A549 (cell line): ENCODE measurements around the gene KCNQ2.

Experiments
- BHLHE40 ChIP-seq: IDR thresholded peaks from 2 replicates; pipeline ENCODE4 v1.6.1; 2012; ENCODE audit warnings: low read depth, low read length, inconsistent platforms
- CEBPB ChIP-seq, 2 experiments: fragments of >200 bp in 1 of 2; sonication (Bioruptor Twin) in 1 of 2; formaldehyde crosslinking in 1 of 2; IDR thresholded peaks; 2 replicates each; pipeline ENCODE4 v1.6.1; 2012 to 2016
- CTCF ChIP-seq: fragments of >200 bp; sonication (Bioruptor Twin); formaldehyde crosslinking; IDR thresholded peaks from 3 replicates; pipeline ENCODE4 v1.5.1; 2016
- PHF8 ChIP-seq: fragments of 200-600 bp; sonication (generic); IDR thresholded peaks from 2 replicates; pipeline ENCODE4 v1.6.1; 2016; ENCODE audit warnings: low read depth, mild to moderate bottlenecking, antibody characterized with exemption, moderate library complexity, borderline replicate concordance
- POLR2A ChIP-seq: IDR thresholded peaks from 2 replicates; pipeline ENCODE4 v1.6.1; 2012; ENCODE audit warnings: mild to moderate bottlenecking, low read length
- POLR2AphosphoS2 ChIP-seq: conservative IDR thresholded peaks from 2 replicates; pipeline ENCODE4 v1.6.1; 2012; ENCODE audit warnings: low read length, improper control_type of control experiment, inconsistent platforms
- RARB ChIP-seq: fragments of 250-450 bp; sonication (Bioruptor Pico); IDR thresholded peaks from 2 replicates; pipeline ENCODE4 v1.8.0; 2021; ENCODE audit warnings: mild to moderate bottlenecking, moderate library complexity

GRCh38 chr20:63413963-63414684 is 58.3 kb downstream of the KCNQ2 start:
- TF ChIP-seq PHF8 (no peak), POLR2A (no peak), POLR2AphosphoS2 (no peak), CTCF (no peak), RARB (CRISPR knock-in tag) (no peak), CEBPB (IDR thresholded peaks at IDR 0.05) (no peak), BHLHE40 (no peak)
